Small intestine (tissue), 7 donors: ENCODE measurements around the gene N4BP2L1. TPM values are rescaled to one million over a fixed set of nuclear protein-coding genes. Genes with fewer than 3 reads are reported as not detected.

Experiments used
- DNase-seq, 2 donors: peaks; one replicate each; pipeline versions ENCODE4 v3.0.0 to v3.0.0-alpha.2; 2013
- FAIRE-seq: peaks from 2 replicates; lab custom pipeline; 2012; peaks lifted over from hg19 to GRCh38; lab: Jason Lieb, UNC
- H3K27ac ChIP-seq, 3 donors: one replicate each; pipeline ENCODE4 v1.5.1; 2013; ENCODE audit warnings: low read length in 2 of 3, mild to moderate bottlenecking in 2 of 3, control low read depth in 1 of 3, inconsistent platforms in 1 of 3, low read depth in 1 of 3, moderate library complexity in 1 of 3
- H3K27me3 ChIP-seq, 3 donors: one replicate each; pipeline ENCODE4 v1.6.1; 2013; ENCODE audit warnings: low read length in 3 of 3, inconsistent platforms in 1 of 3; ENCODE audit not compliant: control insufficient read depth in 3 of 3, insufficient read depth in 3 of 3
- H3K36me3 ChIP-seq, 3 donors: one replicate each; pipeline ENCODE4 v1.6.1; 2013; ENCODE audit warnings: low read length in 3 of 3, inconsistent platforms in 1 of 3, low read depth in 1 of 3, mild to moderate bottlenecking in 1 of 3, moderate library complexity in 1 of 3; ENCODE audit not compliant: control insufficient read depth in 3 of 3, insufficient read depth in 2 of 3
- H3K4me1 ChIP-seq, 3 donors: one replicate each; pipeline ENCODE4 v1.6.1; 2013; ENCODE audit warnings: low read length in 2 of 3, inconsistent platforms in 1 of 3, low read depth in 1 of 3, mild to moderate bottlenecking in 1 of 3, moderate library complexity in 1 of 3; ENCODE audit not compliant: control insufficient read depth in 3 of 3, insufficient read depth in 2 of 3
- H3K4me3 ChIP-seq, 3 donors: one replicate each; pipeline ENCODE4 v1.5.1; 2013; ENCODE audit warnings: low read length in 3 of 3, control low read depth in 1 of 3, inconsistent platforms in 1 of 3, low read depth in 1 of 3, mild to moderate bottlenecking in 1 of 3, moderate library complexity in 1 of 3
- H3K9me3 ChIP-seq, 2 donors: one replicate each; pipeline ENCODE4 v1.6.1; 2013; ENCODE audit warnings: low read depth in 1 of 2, low read length in 1 of 2; ENCODE audit not compliant: control insufficient read depth in 2 of 2, insufficient read depth in 1 of 2
- WGBS, 3 donors: extraction: QIAGEN DNeasy Blood & Tissue Kit; methylation state at CpG; one replicate each; pipeline ENCODE4 v1.1.7; 2013; 5-methylcytosine and 5-hydroxymethylcytosine counted together
- polyA plus RNA-seq, 4 donors: library from polyadenylated mRNA; stranded (reverse) in 3 of 4; unstranded in 1 of 4; fragments of 200-250 nt in 3 of 4; fragments of 120-200 nt in 1 of 4; gene quantifications; one replicate each; pipeline versions ENCODE4 v1.2.1 to v1.2.3, GENCODE V29; 2013
- donor health status: healthy with polysubstance abuse.
- donor health status: control.
- donor health status: control.
- donor health status: Bipolar disorder and iron deficiency.
- donor health status: healthy.

The N4BP2L1 gene
- polyA plus RNA-seq, 4 donors: 13.8 to 20.6 (median 17.3) TPM

DNA sequence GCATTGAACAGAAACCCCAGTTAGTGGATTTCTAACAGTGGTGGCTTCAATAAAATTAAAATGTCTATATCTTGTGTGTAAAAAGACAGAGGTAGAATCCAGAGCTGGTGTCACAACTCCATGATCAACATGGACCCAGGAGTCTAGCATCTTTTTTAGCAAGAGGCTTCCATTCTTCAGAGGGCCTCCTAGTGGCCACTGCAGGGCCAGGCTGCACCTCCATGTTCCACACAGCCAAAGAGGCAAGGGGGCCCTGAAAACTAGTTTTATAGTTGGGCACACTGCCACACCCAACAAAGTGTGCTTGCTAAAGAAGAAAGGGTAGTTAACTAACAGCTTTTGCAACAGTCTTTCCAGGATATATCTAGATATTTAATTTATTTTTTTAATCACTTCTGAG, 12.9 kb downstream of the N4BP2L1 start:
- Histone ChIP-seq H3K4me1 (peaks cover 0 to 2% (median 0%) of the 10 kb centered on the region in 3 donors), H3K4me3 (no peak overlapping the region), H3K36me3 (peaks cover 0 to 3% (median 0%) of the 10 kb centered on the region in 3 donors), H3K9me3 (peaks cover 0 to 4% of the 10 kb centered on the region in 2 donors), H3K27ac (no peak overlapping the region), H3K27me3 (no peaks in the 10 kb centered on the region)
- DNase-seq: no peak
- no peak for FAIRE-seq

DNA sequence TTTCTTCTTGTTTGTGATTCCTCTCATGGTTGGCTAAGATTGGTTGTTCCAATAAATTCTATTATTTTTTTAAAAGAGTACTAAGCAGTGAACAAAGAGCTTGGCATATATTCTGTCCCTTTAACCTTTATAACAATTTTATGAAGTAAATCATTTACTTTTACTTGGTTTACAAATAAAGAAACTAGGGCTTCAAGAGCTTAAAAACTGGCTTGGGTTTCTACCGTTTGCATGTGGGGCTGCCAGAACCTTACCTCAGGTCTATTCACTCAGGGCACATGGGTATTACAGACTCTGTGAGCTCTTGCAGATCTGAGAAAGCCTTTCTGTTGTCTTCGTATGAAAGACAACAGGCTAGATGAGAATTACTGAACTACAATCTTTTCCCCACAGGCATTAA, 13.3 kb downstream of the N4BP2L1 start:
- H3K4me1 ChIP-seq: peaks cover 0 to 2% (median 2%) of the 10 kb centered on the region in 3 donors
- no peak overlapping the region for H3K4me3 ChIP-seq
- DNase-seq (no peak), FAIRE-seq (no peak)
- no peak overlapping the region for H3K27ac ChIP-seq
- no peaks in the 10 kb centered on the region for H3K27me3 ChIP-seq
- peaks cover 0 to under 1% of the 10 kb centered on the region in 2 donors for H3K9me3 ChIP-seq
- WGBS, 3 donors: 60 to 80% (median 64%) methylated on average over 2 of the region's 2 CpGs
- no peaks in the 10 kb centered on the region for H3K36me3 ChIP-seq

DNA sequence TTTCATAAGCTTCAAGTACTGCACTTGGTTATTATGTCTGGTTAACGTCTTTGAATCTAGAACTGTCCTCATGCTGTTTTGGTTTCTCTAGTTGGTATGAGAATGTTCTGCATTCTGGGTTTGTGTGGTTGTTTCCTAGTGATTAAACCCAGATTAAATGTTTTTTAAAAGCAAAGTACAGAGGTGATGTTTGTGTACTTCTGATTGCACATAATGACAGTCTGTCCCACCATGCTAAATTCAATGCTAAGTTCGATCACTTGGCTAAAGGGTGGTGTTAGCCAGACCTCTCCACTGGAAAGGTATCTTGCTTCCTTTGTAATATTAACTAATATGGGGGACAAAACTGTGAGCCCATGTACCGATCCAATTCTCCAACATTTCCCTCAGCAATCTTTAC, 14.6 kb downstream of the N4BP2L1 start:
- no peaks in the 10 kb centered on the region for H3K27me3 ChIP-seq
- no peak for FAIRE-seq
- H3K36me3 ChIP-seq: peaks cover 0 to 2% (median 0%) of the 10 kb centered on the region in 3 donors
- no peak overlapping the region for H3K4me3 ChIP-seq
- WGBS, 3 donors: 98 to 99% (median 98%) methylated on average over 3 of the region's 3 CpGs
- H3K9me3 ChIP-seq: no peaks in the 10 kb centered on the region
- no peak overlapping the region for H3K27ac ChIP-seq
- peaks cover 0 to 4% (median 3%) of the 10 kb centered on the region in 3 donors for H3K4me1 ChIP-seq
- DNase-seq: no peak

DNA sequence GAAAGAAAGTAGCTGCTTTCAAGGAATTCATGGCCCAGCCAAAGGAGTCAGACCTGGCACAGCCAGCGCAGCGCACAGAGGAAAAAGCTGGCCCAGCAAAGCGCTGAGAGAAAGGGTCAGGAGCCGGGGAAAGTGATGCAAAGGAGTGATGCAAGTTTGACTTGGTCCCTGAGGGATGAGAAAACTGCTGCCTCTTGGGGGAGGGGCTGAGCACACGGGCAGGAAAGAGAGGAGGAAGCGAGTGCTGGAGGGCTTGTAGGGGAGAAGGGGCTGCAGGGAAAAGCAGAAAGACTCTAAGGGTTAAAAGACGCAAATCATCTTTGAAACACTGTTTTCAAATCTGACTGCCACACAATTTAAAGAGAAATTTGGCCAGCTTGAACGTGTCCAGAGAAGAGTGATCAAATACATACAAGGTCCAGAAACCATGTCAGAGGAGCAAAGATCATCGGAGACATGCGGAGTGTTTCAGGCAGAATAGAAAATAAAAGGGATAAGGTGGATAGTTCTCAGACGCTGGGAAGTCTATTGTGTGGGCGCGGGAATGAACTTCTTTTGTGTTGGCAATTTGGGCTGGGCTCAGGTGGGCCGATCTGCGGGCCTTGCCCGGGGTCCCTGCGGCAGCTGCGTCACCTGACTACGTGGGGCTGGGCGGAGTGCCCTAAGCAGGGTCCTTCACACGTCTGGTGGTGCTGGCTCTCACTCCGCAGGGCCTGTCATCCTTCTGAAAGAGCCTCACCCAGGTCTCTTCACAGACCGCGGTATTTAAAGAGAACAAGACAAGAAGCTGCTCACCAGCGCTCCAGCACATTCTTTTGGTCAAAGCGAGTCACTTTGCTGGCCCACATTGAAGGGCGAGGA, 18.1 kb downstream of the N4BP2L1 start:
- DNase-seq: peak in 1 of 2 donors; percentile 53
- Histone ChIP-seq H3K4me3 (peak overlapping the region in 1 of 3 donors; percentile 27), H3K4me1 (peaks cover 0 to 3% (median 3%) of the 10 kb centered on the region in 3 donors), H3K9me3 (no peaks in the 10 kb centered on the region), H3K27ac (no peak overlapping the region), H3K27me3 (no peaks in the 10 kb centered on the region), H3K36me3 (peaks cover 0 to 3% (median 3%) of the 10 kb centered on the region in 3 donors)
- 62 to 83% (median 78%) methylated on average over 27 of the region's 27 CpGs for WGBS, 3 donors
- no peak for FAIRE-seq

DNA sequence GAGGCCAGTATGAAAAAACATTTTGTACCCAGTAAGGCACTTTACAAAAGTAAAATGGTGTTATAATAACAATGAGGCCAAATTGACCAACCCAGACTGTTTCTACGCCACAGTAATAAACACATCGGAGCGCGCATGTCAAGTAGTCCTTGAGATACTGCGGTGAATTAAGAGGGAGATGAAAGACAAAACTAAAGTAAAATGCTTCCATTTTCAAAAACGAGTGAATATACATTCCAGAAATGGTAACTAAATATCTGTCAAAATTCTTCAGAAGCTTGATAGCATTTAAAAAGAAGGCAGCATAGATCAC, 19.0 kb downstream of the N4BP2L1 start:
- no peak for DNase-seq
- Histone ChIP-seq H3K9me3 (no peaks in the 10 kb centered on the region), H3K27ac (no peak overlapping the region), H3K36me3 (peaks cover 0 to 3% (median 3%) of the 10 kb centered on the region in 3 donors), H3K4me3 (no peak overlapping the region), H3K4me1 (peaks cover 0 to 3% (median 3%) of the 10 kb centered on the region in 3 donors), H3K27me3 (no peaks in the 10 kb centered on the region)
- FAIRE-seq: no peak
- 84 to 97% (median 97%) methylated on average over 6 of the region's 6 CpGs for WGBS, 3 donors

DNA sequence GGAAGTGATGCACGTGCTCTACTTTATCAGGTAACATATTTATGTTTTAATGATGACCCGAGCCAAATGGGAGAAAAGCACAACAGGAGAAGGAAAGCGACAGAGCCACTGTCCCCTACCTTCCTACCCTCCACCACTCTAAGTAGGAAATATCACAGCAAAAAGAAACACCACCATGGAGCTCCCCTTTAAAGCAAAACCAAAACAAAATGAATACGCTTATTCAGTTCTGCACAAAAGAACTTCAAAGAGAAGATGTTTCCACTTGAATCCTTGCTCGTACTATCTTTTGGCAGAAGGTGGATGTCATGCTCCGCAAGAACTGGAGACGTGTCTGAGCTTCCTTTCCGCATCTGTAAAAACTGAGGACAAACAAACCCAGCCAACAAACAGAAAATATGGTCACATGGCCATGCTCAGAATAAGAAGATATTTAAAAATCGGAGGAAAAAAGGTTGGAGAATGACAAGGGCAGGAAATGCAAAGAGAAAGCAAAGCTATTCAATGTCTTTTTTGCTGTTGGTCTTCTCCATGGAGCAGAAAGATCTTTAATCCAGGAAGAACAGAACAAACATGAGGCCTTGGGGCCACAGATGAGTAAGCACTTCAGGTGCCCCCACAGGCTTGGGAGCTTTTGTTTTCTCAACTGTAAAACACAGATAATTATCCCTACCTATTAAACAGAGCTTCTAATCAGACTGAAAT, 19.5 kb downstream of the N4BP2L1 start:
- Histone ChIP-seq H3K4me3 (no peak overlapping the region), H3K27ac (no peak overlapping the region), H3K36me3 (peaks cover 0 to 3% (median 3%) of the 10 kb centered on the region in 3 donors), H3K27me3 (no peaks in the 10 kb centered on the region), H3K4me1 (peaks cover 0 to 3% (median 3%) of the 10 kb centered on the region in 3 donors), H3K9me3 (no peaks in the 10 kb centered on the region)
- FAIRE-seq (no peak), DNase-seq (no peak)
- 86 to 89% (median 88%) methylated on average over 9 of the region's 9 CpGs for WGBS, 3 donors

DNA sequence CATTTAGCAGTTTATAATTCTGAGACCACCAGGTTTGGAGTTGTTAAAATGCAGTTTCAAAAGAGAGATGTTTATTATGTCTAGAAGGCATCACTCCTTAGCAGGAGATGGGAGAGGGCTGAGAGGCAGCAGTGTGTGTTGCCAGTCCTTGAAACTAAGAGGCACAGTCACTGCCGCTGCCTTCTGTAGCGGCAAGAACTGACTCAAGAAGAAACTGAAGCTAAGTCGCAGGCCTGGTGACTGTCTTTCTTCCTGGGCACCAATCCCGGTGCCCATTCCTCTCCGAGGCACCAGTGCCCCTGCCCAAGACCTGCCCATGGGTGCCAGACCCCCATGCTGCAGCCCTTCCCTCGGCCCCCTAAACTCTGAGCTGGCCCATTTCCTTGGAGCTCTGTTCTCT, 20.1 kb downstream of the N4BP2L1 start:
- FAIRE-seq (no peak), DNase-seq (no peak)
- H3K4me3 ChIP-seq: no peak overlapping the region
- no peaks in the 10 kb centered on the region for H3K9me3 ChIP-seq
- no peaks in the 10 kb centered on the region for H3K27me3 ChIP-seq
- 83 to 100% (median 88%) methylated on average over 6 of the region's 6 CpGs for WGBS, 3 donors
- H3K27ac ChIP-seq: no peak overlapping the region
- peaks cover 0 to 3% (median 3%) of the 10 kb centered on the region in 3 donors for H3K4me1 ChIP-seq
- peaks cover 0 to 7% (median 3%) of the 10 kb centered on the region in 3 donors for H3K36me3 ChIP-seq

DNA sequence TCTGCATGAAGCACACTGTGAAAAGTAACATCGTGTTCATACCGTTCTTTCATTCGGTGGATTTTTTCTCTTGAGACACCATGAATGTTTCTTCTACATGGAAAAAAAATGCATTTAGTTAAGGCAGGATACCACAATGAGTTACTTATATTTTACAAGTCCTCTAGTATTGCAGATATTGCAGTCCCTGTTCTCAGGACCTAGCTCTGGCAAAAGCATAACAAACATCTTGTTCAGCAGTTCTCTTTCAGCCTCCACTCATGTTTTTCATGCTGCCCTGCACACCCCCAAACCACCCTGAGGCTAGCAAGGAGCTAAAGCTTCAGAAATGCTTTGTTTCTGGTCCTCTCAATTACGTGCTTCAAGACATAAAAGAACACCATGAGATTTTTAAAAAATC, 24.8 kb downstream of the N4BP2L1 start:
- WGBS, 3 donors: 94 to 99% (median 98%) methylated on average over 4 of the region's 4 CpGs
- no peak overlapping the region for H3K27ac ChIP-seq
- H3K36me3 ChIP-seq: peaks cover 0 to 11% (median 3%) of the 10 kb centered on the region in 3 donors
- H3K4me3 ChIP-seq: no peak overlapping the region
- no peaks in the 10 kb centered on the region for H3K9me3 ChIP-seq
- no peaks in the 10 kb centered on the region for H3K27me3 ChIP-seq
- DNase-seq: no peak
- no peak for FAIRE-seq
- H3K4me1 ChIP-seq: no peaks in the 10 kb centered on the region
